Parathyroid adenoma (tissue), 2 donors: ENCODE data around the gene TMC5.
A peak's percentile ranks its signal among the peaks of the same experiment; 100 is the strongest.
"Not testable (repeated sequence)": the region's sequence is repeated elsewhere in the genome, so short reads cannot be mapped to it uniquely, and the experiment has no call there.

Experiments used
- H2AFZ ChIP-seq: fragments of 300-600 bp; sonication (generic); one replicate; pipeline ENCODE4 v1.7.0; 2017; ENCODE audit warnings: antibody characterized with exemption, mild to moderate bottlenecking
- H3K27ac ChIP-seq: fragments of 300-600 bp; sonication (generic); one replicate; pipeline ENCODE4 v1.7.0; 2017
- H3K27me3 ChIP-seq: fragments of 300-600 bp; sonication (generic); one replicate; pipeline ENCODE4 v1.7.0; 2017; ENCODE audit warnings: low read length; ENCODE audit not compliant: control insufficient read depth, insufficient read depth
- H3K36me3 ChIP-seq: fragments of 300-600 bp; sonication (generic); one replicate; pipeline ENCODE4 v1.7.0; 2017; ENCODE audit warnings: low read length; ENCODE audit not compliant: control insufficient read depth, insufficient read depth
- H3K4me1 ChIP-seq: fragments of 300-600 bp; sonication (generic); one replicate; pipeline ENCODE4 v1.7.0; 2017; ENCODE audit warnings: control low read depth
- H3K4me2 ChIP-seq: fragments of 300-600 bp; sonication (generic); one replicate; pipeline ENCODE4 v1.7.0; 2017; ENCODE audit warnings: low read length
- H3K4me3 ChIP-seq: fragments of 300-600 bp; sonication (generic); one replicate; pipeline ENCODE4 v1.7.0; 2017; ENCODE audit warnings: low read depth, low read length
- H3K79me2 ChIP-seq: fragments of 300-600 bp; sonication (generic); one replicate; pipeline ENCODE4 v1.7.0; 2017; ENCODE audit warnings: control low read depth
- H3K9ac ChIP-seq: fragments of 300-600 bp; sonication (generic); one replicate; pipeline ENCODE4 v1.7.0; 2017; ENCODE audit warnings: mild to moderate bottlenecking
- H3K9me3 ChIP-seq: fragments of 300-600 bp; sonication (generic); one replicate; pipeline ENCODE4 v1.7.0; 2017; ENCODE audit warnings: low read length; ENCODE audit not compliant: control insufficient read depth
- CTCF ChIP-seq: fragments of 300-600 bp; sonication (generic); IDR thresholded peaks from one replicate; pipeline ENCODE4 v1.7.0; 2017; ENCODE audit warnings: antibody characterized with exemption, mild to moderate bottlenecking
- donor health status: primary hyperparathyroidism.

TMC5 gene

GRCh38 chr16:19417640-19418039 lies at the start of gene TMC5:
TMC5 (plus strand) TSS chr16:19417883; CDS start chr16:19440039, 22,156 bp downstream.
- H2AFZ ChIP-seq = no peak within 1 kb of the TSS
- no peak for TF ChIP-seq CTCF
- no peaks in the 10 kb centered on the region for H3K9me3 ChIP-seq
- H3K36me3 ChIP-seq = no peaks in the 10 kb centered on the region
- H3K4me2 ChIP-seq = no peak within 1 kb of the TSS
- H3K4me3 ChIP-seq = no peak within 1 kb of the TSS
- H3K4me1 ChIP-seq = peaks cover 5% of the 10 kb centered on the region
- no peak within 1 kb of the TSS for H3K9ac ChIP-seq
- H3K27ac ChIP-seq = no peak within 1 kb of the TSS
- H3K27me3 ChIP-seq = no peaks in the 10 kb centered on the region
- no peaks in the 10 kb centered on the region for H3K79me2 ChIP-seq

- not testable (repeated sequence) for H3K27ac ChIP-seq, H3K79me2 ChIP-seq, H3K36me3 ChIP-seq, H3K4me2 ChIP-seq, H3K9me3 ChIP-seq, H3K27me3 ChIP-seq, H2AFZ ChIP-seq, H3K9ac ChIP-seq, H3K4me3 ChIP-seq
- peaks cover 11% of the 10 kb centered on the region for H3K4me1 ChIP-seq
These were observed 45.1 kb upstream of the TMC5 start for GRCh38 chr16:19372541-19372940.

GRCh38 chr16:19374402-19374801 lies 43.3 kb upstream of the TMC5 start:
- TF ChIP-seq CTCF = no peak
- H2AFZ ChIP-seq = no peak overlapping the region
- H3K27me3 ChIP-seq = no peaks in the 10 kb centered on the region
- H3K4me1 ChIP-seq = peaks cover 21% of the 10 kb centered on the region
- H3K9ac ChIP-seq = no peak overlapping the region
- no peak overlapping the region for H3K4me3 ChIP-seq
- no peak overlapping the region for H3K27ac ChIP-seq
- no peaks in the 10 kb centered on the region for H3K9me3 ChIP-seq
- H3K4me2 ChIP-seq = no peak overlapping the region
- H3K36me3 ChIP-seq = no peaks in the 10 kb centered on the region
- H3K79me2 ChIP-seq = no peaks in the 10 kb centered on the region

- no peak overlapping the region for H3K9ac ChIP-seq
- peak overlapping the region; percentile 54 for H2AFZ ChIP-seq
- no peaks in the 10 kb centered on the region for H3K36me3 ChIP-seq
- H3K4me3 ChIP-seq = no peak overlapping the region
- H3K9me3 ChIP-seq = no peaks in the 10 kb centered on the region
- TF ChIP-seq CTCF = peak; percentile 96
- H3K79me2 ChIP-seq = no peaks in the 10 kb centered on the region
- H3K4me1 ChIP-seq = peaks cover 28% of the 10 kb centered on the region
- no peaks in the 10 kb centered on the region for H3K27me3 ChIP-seq
- no peak overlapping the region for H3K27ac ChIP-seq
- H3K4me2 ChIP-seq = no peak overlapping the region
These were observed 42.0 kb upstream of the TMC5 start for GRCh38 chr16:19375561-19376158.

- no peaks in the 10 kb centered on the region for H3K27me3 ChIP-seq
- no peak overlapping the region for H3K4me3 ChIP-seq
These were observed 39.8 kb upstream of the TMC5 start for GRCh38 chr16:19377864-19378263.

More at GRCh38 chr16:19377864-19378263, 39.8 kb upstream of the TMC5 start:
- no peak overlapping the region for H3K4me2 ChIP-seq
- no peak overlapping the region for H3K9ac ChIP-seq
- no peak overlapping the region for H2AFZ ChIP-seq
- no peaks in the 10 kb centered on the region for H3K79me2 ChIP-seq
- H3K9me3 ChIP-seq = no peaks in the 10 kb centered on the region
- TF ChIP-seq CTCF = no peak
- H3K27ac ChIP-seq = peak overlapping the region; percentile 94
- peaks cover 45% of the 10 kb centered on the region for H3K4me1 ChIP-seq
- no peaks in the 10 kb centered on the region for H3K36me3 ChIP-seq
